Memory B cell (primary cell): ENCODE measurements around the gene ANKH.

ENCODE experiments used
- ATAC-seq: fragments of 150-1000 bp; cut with Tn5 transposase; 2 replicates; pipeline ENCODE4 v1.10.0; 2021; ENCODE audit warnings: low read depth, mild to moderate bottlenecking, moderate library complexity
- DNase-seq, 2 donors: peaks; one replicate each; pipeline ENCODE4 v3.0.0; 2022; ENCODE audit warnings: low spot score in 2 of 2
- H3K27ac Mint-ChIP-seq: one replicate; pipeline ENCODE4 v1.8.0; 2022; ENCODE audit warnings: mild to moderate bottlenecking, moderate library complexity, mixed read lengths
- H3K27me3 Mint-ChIP-seq: one replicate; pipeline ENCODE4 v1.8.0; 2022; ENCODE audit warnings: mixed read lengths
- H3K36me3 Mint-ChIP-seq: one replicate; pipeline ENCODE4 v1.8.0; 2022; ENCODE audit warnings: mild to moderate bottlenecking, mixed read lengths
- H3K4me1 Mint-ChIP-seq: one replicate; pipeline ENCODE4 v1.8.0; 2022; ENCODE audit warnings: mixed read lengths
- H3K4me3 Mint-ChIP-seq: one replicate; pipeline ENCODE4 v1.8.0; 2022; ENCODE audit warnings: mild to moderate bottlenecking, moderate library complexity, mixed read lengths
- H3K9me3 Mint-ChIP-seq: one replicate; pipeline ENCODE4 v1.8.0; 2022; ENCODE audit warnings: mixed read lengths

Gene ANKH

DNA sequence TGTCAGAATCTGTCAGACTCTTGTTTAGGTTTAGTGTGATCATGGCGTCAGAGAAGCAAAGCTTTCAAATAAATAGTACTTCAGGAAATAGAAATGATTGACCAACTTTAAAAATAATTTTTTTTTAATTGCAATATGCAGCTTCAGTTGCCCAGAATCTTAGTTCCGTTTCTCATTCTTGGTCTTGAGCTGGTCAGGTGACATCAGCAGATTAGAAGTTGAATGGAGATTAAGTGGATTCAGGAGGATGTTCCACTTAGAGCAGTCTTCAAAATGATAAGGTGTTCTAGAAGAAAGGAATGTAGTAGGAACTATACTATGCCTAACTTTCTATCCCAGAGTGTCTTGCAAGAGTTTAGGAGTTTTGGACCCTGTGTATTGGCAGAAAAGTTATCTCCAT, 176.4 kb downstream of the ANKH start:
- Mint-ChIP-seq H3K27ac (no peak overlapping the region), H3K4me3 (no peak overlapping the region), H3K36me3 (peaks cover 44% of the 10 kb centered on the region), H3K9me3 (no peaks in the 10 kb centered on the region), H3K27me3 (no peaks in the 10 kb centered on the region), H3K4me1 (peaks cover 6% of the 10 kb centered on the region)
- ATAC-seq, result no peak
- no peak for DNase-seq

- Mint-ChIP-seq H3K4me1 (peaks cover 2% of the 10 kb centered on the region), H3K27ac (no peak overlapping the region), H3K36me3 (peaks cover 50% of the 10 kb centered on the region), H3K4me3 (no peak overlapping the region), H3K9me3 (no peaks in the 10 kb centered on the region), H3K27me3 (no peaks in the 10 kb centered on the region)
- ATAC-seq, result no peak
- no peak for DNase-seq
Measured at GRCh38 chr5:14693070-14693469, 178.5 kb downstream of the ANKH start.

DNA sequence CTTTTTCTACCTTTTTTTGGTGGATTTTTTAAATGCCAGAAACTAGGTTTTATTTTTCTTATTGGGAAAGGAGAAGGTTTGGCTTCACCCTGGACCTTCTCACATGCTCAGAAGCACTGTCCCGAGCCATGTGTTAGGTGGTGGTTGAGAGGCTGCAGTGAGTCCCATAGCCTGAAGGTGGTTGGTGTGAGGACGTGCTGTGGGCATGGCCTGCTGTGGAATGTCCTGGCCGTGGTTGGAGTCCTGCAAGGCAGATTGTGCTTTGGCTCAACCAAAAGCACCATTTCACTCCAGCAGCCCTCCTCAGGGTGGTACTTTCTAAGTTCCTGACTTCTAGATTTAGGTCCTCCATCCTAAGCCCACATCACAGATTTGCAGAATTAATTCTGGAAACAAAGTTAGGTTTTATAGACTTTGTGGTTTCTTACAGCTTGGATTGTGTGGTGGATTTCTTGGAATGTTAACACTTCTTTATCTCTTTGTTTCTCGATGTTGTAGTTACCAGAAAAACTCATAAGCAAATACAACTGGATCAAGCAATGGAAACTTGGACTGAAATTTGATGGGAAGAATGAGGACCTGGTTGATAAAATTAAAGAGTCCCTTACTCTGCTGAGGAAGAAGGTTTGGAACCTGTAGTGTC, 184.4 kb downstream of the ANKH start:
- no peak for ATAC-seq
- H3K27me3 Mint-ChIP-seq, result no peaks in the 10 kb centered on the region
- H3K27ac Mint-ChIP-seq, result no peak overlapping the region
- no peak overlapping the region for H3K4me3 Mint-ChIP-seq
- H3K9me3 Mint-ChIP-seq, result no peaks in the 10 kb centered on the region
- H3K36me3 Mint-ChIP-seq, result peaks cover 39% of the 10 kb centered on the region
- DNase-seq, result no peak
- H3K4me1 Mint-ChIP-seq, result peaks cover 5% of the 10 kb centered on the region

- no peak overlapping the region for H3K4me3 Mint-ChIP-seq
Measured at GRCh38 chr5:14686517-14686916, 185.1 kb downstream of the ANKH start.

GRCh38 chr5:14685757-14686156, 185.8 kb downstream of the ANKH start:
- ATAC-seq (peak; percentile 87), DNase-seq (peak in 1 of 2 donors; percentile 30)
- H3K9me3 Mint-ChIP-seq, result no peaks in the 10 kb centered on the region
- H3K4me3 Mint-ChIP-seq, result peak overlapping the region; percentile 50
- H3K4me1 Mint-ChIP-seq, result peaks cover 5% of the 10 kb centered on the region
- no peak overlapping the region for H3K27ac Mint-ChIP-seq
- H3K36me3 Mint-ChIP-seq, result peaks cover 36% of the 10 kb centered on the region
- no peaks in the 10 kb centered on the region for H3K27me3 Mint-ChIP-seq

More at GRCh38 chr5:14686517-14686916, 185.1 kb downstream of the ANKH start:
- Mint-ChIP-seq H3K27ac (no peak overlapping the region), H3K9me3 (no peaks in the 10 kb centered on the region), H3K36me3 (peaks cover 38% of the 10 kb centered on the region), H3K27me3 (no peaks in the 10 kb centered on the region), H3K4me1 (peaks cover 5% of the 10 kb centered on the region)
- no peak for ATAC-seq
- no peak for DNase-seq

- peaks cover 29% of the 10 kb centered on the region for H3K36me3 Mint-ChIP-seq
- DNase-seq (no peak), ATAC-seq (no peak)
- no peak overlapping the region for H3K4me3 Mint-ChIP-seq
- H3K27ac Mint-ChIP-seq, result no peak overlapping the region
- H3K9me3 Mint-ChIP-seq, result no peaks in the 10 kb centered on the region
- peaks cover 9% of the 10 kb centered on the region for H3K4me1 Mint-ChIP-seq
- no peaks in the 10 kb centered on the region for H3K27me3 Mint-ChIP-seq
Measured at GRCh38 chr5:14684757-14685156, 186.8 kb downstream of the ANKH start.

DNA sequence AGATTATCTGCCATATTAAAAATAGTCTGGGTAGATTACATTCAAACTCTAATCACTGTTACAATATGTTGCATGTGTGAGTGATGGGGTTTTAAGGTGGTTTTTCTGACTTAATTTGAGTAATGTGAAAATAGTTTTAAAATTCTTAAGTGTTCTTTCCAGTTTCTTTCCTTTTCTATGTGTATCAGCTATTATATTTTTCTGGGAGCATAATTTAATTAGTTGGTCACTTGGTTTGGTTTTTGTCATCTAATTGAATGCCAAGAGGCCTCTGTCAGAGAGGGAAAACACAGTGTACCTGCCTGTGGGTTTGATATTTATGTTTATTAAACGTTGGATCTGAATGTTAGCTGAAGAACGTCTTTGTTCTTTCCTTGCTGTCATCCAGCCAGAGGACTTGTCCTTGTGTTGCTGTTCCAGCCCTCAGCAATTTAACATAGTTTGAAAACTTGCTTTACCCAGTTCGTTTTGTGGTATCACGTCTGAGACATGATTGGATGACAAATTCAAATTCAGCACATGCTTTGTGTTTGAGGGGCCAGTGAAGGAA, 187.6 kb downstream of the ANKH start:
- Mint-ChIP-seq H3K36me3 (peaks cover 24% of the 10 kb centered on the region), H3K27ac (peak overlapping the region; percentile 45), H3K4me3 (no peak overlapping the region), H3K27me3 (no peaks in the 10 kb centered on the region), H3K9me3 (no peaks in the 10 kb centered on the region), H3K4me1 (peaks cover 9% of the 10 kb centered on the region)
- DNase-seq (no peak), ATAC-seq (no peak)

DNA sequence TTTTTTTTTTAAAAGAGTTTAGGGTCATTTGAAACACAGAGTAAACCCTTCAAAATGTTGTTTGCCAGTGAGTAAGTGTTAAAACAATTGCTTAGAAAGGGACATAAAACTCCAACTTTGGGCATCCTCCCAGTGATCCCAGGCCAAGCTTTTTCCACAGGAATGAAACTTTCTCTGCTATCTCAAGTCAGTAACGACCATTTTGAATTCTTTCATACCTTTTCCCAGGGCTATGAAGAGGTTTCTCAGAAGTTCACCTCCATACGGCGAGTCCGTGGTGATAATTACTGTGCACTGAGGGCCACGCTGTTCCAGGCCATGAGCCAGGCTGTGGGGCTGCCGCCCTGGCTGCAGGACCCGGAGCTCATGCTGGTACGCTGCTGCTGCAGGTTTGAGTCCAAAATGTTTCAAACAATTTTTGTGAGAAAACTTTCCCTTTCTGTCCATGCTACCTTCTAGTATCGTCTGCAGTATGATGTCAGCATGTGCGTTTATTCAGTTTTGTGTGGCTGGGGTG, 190.3 kb downstream of the ANKH start:
- H3K27ac Mint-ChIP-seq, result no peak overlapping the region
- peaks cover 18% of the 10 kb centered on the region for H3K4me1 Mint-ChIP-seq
- peaks cover 19% of the 10 kb centered on the region for H3K36me3 Mint-ChIP-seq

DNA sequence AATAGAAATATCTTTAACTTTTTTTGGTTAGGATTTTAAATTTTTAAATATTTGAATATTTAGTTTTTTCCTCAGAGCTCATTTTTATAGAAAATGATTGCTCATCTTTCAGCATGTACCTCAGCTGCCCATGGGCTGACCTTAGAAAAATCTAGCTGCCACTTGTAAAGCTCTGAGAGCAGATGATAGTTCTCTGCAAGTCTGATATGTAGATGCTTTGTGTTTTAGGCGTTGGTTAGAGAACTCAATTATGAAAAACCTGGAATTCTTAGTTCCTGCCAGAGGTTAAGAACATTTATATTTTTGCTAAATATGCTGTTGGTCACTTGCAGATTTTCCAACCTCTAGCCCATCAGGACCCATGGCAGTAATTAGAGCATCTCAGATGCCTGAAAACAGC, 192.0 kb downstream of the ANKH start:
- peaks cover 14% of the 10 kb centered on the region for H3K36me3 Mint-ChIP-seq
- H3K27ac Mint-ChIP-seq, result no peak overlapping the region

More for the DNA sequence above, 190.3 kb downstream of the ANKH start:
- Mint-ChIP-seq H3K27me3 (no peaks in the 10 kb centered on the region), H3K4me3 (no peak overlapping the region), H3K9me3 (no peaks in the 10 kb centered on the region)
- DNase-seq (no peak), ATAC-seq (no peak)

GRCh38 chr5:14678773-14679334, 192.7 kb downstream of the ANKH start:
- ATAC-seq (peak; percentile 8), DNase-seq (no peak)
- Mint-ChIP-seq H3K27ac (peak overlapping the region; percentile 41), H3K36me3 (peaks cover 14% of the 10 kb centered on the region), H3K4me3 (no peak overlapping the region), H3K4me1 (peaks cover 27% of the 10 kb centered on the region), H3K27me3 (no peaks in the 10 kb centered on the region), H3K9me3 (no peaks in the 10 kb centered on the region)

More for the DNA sequence above, 192.0 kb downstream of the ANKH start:
- peaks cover 23% of the 10 kb centered on the region for H3K4me1 Mint-ChIP-seq
- DNase-seq (no peak), ATAC-seq (no peak)
- H3K27me3 Mint-ChIP-seq, result no peaks in the 10 kb centered on the region
- no peaks in the 10 kb centered on the region for H3K9me3 Mint-ChIP-seq
- H3K4me3 Mint-ChIP-seq, result no peak overlapping the region

DNA sequence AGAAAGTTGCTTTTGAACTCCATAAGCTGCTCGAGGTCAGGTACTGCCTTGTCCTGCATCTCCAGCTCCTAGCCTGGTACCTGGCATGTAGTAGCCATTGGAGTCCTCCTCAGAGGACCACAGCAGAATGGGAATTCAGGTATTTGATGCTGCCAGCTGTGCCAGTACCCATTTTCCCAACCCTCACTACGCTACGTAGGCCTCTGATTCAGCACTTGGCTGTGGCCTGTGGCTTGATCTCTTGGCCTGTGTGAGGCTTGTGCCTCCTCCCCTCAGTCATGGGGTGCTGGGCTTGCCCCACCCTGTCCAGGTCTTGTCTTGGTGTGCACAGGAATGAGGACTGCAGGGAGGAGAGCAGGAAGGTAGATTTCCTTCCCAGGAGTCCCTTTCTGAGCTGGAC, 195.3 kb downstream of the ANKH start:
- H3K4me1 Mint-ChIP-seq, result peaks cover 49% of the 10 kb centered on the region
- DNase-seq (peak in 1 of 2 donors; percentile 18), ATAC-seq (peak; percentile 26)
- peak overlapping the region; percentile 86 for H3K27ac Mint-ChIP-seq
- H3K27me3 Mint-ChIP-seq, result no peaks in the 10 kb centered on the region
- peaks cover 14% of the 10 kb centered on the region for H3K36me3 Mint-ChIP-seq
- H3K9me3 Mint-ChIP-seq, result no peaks in the 10 kb centered on the region
- peak overlapping the region; percentile 81 for H3K4me3 Mint-ChIP-seq

- no peaks in the 10 kb centered on the region for H3K27me3 Mint-ChIP-seq
- peak overlapping the region; percentile 81 for H3K4me3 Mint-ChIP-seq
- ATAC-seq (peak; percentile 80), DNase-seq (peak; percentile 27 to 36)
- peaks cover 54% of the 10 kb centered on the region for H3K4me1 Mint-ChIP-seq
- peak overlapping the region; percentile 86 for H3K27ac Mint-ChIP-seq
- no peaks in the 10 kb centered on the region for H3K9me3 Mint-ChIP-seq
- H3K36me3 Mint-ChIP-seq, result peaks cover 12% of the 10 kb centered on the region
Measured at GRCh38 chr5:14675865-14676300, 195.7 kb downstream of the ANKH start.

- Mint-ChIP-seq H3K4me3 (peak overlapping the region; percentile 81), H3K27me3 (no peaks in the 10 kb centered on the region), H3K36me3 (peaks cover 10% of the 10 kb centered on the region), H3K9me3 (no peaks in the 10 kb centered on the region), H3K4me1 (peaks cover 54% of the 10 kb centered on the region), H3K27ac (peak overlapping the region; percentile 86)
- DNase-seq (no peak), ATAC-seq (no peak)
Measured at GRCh38 chr5:14674983-14675854, 196.4 kb downstream of the ANKH start.

DNA sequence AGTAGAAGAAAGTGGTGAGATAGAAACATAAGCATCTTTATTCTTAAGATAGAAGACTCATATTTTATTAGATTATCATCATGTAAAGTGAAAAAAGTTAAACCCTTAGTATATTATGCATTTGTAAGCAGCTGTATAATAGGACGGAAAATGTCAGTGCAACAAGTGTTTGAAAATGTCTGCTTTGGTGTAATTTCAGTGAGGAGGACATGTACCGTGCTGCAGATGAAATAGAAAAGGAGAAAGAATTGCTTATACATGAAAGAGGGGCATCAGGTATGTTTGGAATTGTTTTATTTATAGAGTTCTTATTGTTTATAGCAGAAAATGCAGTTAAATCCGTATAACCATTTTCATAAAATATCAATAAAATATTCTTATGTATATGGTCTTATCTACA, 198.1 kb downstream of the ANKH start:
- no peak for DNase-seq
- no peaks in the 10 kb centered on the region for H3K9me3 Mint-ChIP-seq
- H3K4me3 Mint-ChIP-seq, result no peak overlapping the region
- no peak for ATAC-seq
- H3K36me3 Mint-ChIP-seq, result peaks cover 9% of the 10 kb centered on the region
- no peak overlapping the region for H3K27ac Mint-ChIP-seq
- no peaks in the 10 kb centered on the region for H3K27me3 Mint-ChIP-seq
- peaks cover 60% of the 10 kb centered on the region for H3K4me1 Mint-ChIP-seq
